Stomach (tissue), 4 donors: ENCODE results near the gene ABCB10.

Experiments
- EP300 ChIP-seq: sonication (generic); formaldehyde crosslinking; IDR thresholded peaks from one replicate; pipeline ENCODE4 v1.6.1; 2017; ENCODE audit warnings: antibody characterized with exemption
- POLR2A ChIP-seq, 4 donors: fragments of 450-650 bp; IDR thresholded peaks; one replicate each; pipeline ENCODE4 v1.6.1; 2016; ENCODE audit warnings: antibody characterized with exemption in 4 of 4, control low read depth in 2 of 4, mild to moderate bottlenecking in 1 of 4, moderate library complexity in 1 of 4
- POLR2AphosphoS5 ChIP-seq, 3 donors: sonication (generic); formaldehyde crosslinking; IDR thresholded peaks; one replicate each; pipeline ENCODE4 v1.6.1; 2016; ENCODE audit warnings: antibody characterized with exemption in 3 of 3
- TF ChIP-seq, protein P1 (sequence below), 7 experiments: fragments of 450-650 bp in 4 of 7; fragments of 200-600 bp in 3 of 7; sonication (generic) in 3 of 7; IDR thresholded peaks; one replicate each; pipeline ENCODE4 v1.5.1; 2016 to 2019; ENCODE audit warnings: antibody characterized with exemption in 7 of 7, control low read depth in 2 of 7, mild to moderate bottlenecking in 1 of 7

DNA sequence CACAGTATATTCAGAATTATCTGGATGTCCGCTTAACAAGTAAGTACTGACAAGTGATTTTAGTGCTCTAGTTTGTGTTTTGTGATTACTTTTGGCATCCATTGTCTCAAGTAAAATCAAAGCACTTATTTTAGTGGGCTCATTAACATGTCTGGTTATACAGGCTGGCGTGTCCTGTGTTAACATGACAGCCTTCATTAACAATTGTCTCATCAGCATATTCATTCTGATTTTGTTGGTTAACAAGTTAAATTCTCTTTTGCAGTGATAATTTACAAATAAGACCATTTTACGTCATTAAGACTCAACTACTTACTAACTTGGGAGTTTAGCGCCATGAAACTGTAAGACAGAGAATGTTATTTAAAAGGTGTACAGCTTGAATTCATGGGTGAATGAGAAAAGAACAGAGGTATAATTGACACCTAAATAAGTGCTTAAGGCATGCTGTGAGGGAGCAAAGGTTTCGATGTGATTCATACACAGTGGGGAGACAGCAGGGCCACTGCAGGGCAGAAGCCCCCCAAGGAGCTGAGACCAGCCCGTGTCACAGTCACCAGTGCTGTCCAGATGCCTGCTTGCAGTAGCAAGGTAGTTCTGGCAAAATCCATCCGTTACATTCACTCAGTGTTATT is 45.0 kb upstream of the ABCB10 start:
- TF ChIP-seq POLR2AphosphoS5 (IDR thresholded peaks at IDR 0.05), result no peak
- TF ChIP-seq, protein P1, sequence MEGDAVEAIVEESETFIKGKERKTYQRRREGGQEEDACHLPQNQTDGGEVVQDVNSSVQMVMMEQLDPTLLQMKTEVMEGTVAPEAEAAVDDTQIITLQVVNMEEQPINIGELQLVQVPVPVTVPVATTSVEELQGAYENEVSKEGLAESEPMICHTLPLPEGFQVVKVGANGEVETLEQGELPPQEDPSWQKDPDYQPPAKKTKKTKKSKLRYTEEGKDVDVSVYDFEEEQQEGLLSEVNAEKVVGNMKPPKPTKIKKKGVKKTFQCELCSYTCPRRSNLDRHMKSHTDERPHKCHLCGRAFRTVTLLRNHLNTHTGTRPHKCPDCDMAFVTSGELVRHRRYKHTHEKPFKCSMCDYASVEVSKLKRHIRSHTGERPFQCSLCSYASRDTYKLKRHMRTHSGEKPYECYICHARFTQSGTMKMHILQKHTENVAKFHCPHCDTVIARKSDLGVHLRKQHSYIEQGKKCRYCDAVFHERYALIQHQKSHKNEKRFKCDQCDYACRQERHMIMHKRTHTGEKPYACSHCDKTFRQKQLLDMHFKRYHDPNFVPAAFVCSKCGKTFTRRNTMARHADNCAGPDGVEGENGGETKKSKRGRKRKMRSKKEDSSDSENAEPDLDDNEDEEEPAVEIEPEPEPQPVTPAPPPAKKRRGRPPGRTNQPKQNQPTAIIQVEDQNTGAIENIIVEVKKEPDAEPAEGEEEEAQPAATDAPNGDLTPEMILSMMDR (IDR thresholded peaks at IDR 0.05), result no peak
- no peak for TF ChIP-seq POLR2A (IDR thresholded peaks at IDR 0.05)
- TF ChIP-seq EP300, result no peak
